Right lobe of liver (tissue), 4 donors: Measurements from ENCODE around the gene PTK6.

Experiments
- CTCF ChIP-seq, 4 donors: fragments of 200-600 bp in 3 of 4; fragments of 450-650 bp in 1 of 4; IDR thresholded peaks; one replicate each; pipeline versions ENCODE4 v1.5.1 to v1.8.0; 2016 to 2022; ENCODE audit warnings: antibody characterized with exemption in 4 of 4, mild to moderate bottlenecking in 2 of 4
- POLR2A ChIP-seq: fragments of 450-650 bp; IDR thresholded peaks from one replicate; pipeline ENCODE4 v1.6.1; 2017; ENCODE audit warnings: antibody characterized with exemption, mild to moderate bottlenecking
- donor health status: DM: no; HTN: no; CAD: no.
- donor health status: DM: no; HTN: no; CAD: no.
- donor health status: DM: no; HTN: yes; CAD: no.

- TF ChIP-seq POLR2A = no peak
- TF ChIP-seq CTCF (IDR thresholded peaks at IDR 0.05) = no peak
Observed at GRCh38 chr20:63556873-63557478, 19.8 kb upstream of the PTK6 start.
